Neural cell (in vitro differentiated cells): ENCODE data around the gene KRT76. TPM values are rescaled to one million over a fixed set of nuclear protein-coding genes. Genes with fewer than 3 reads are reported as not detected.

Source experiments
- H2AFZ ChIP-seq: fragments of 200-600, 300-800 bp; sonication (generic), shearing (Covaris generic); 2 replicates; pipeline ENCODE4 v1.6.0; 2014; ENCODE audit warnings: low read depth, mild to moderate bottlenecking, antibody characterized with exemption, low read length, moderate library complexity
- H3F3A ChIP-seq: fragments of 200-600 bp; shearing (Covaris generic); 2 replicates; pipeline ENCODE4 v1.6.1; 2016; ENCODE audit warnings: mild to moderate bottlenecking, moderate library complexity, mixed read lengths, antibody characterized with exemption, low read length; ENCODE audit not compliant: insufficient read depth, poor library complexity, severe bottlenecking
- H3K27ac ChIP-seq: fragments of 200-600, 300-800 bp; sonication (generic), shearing (Covaris generic); 2 replicates; pipeline ENCODE4 v1.5.1; 2014; ENCODE audit warnings: mild to moderate bottlenecking, low read length, moderate library complexity
- H3K27me3 ChIP-seq: fragments of 300-800, 200-600 bp; sonication (generic), shearing (Covaris generic); 2 replicates; pipeline ENCODE4 v1.6.0; 2014; ENCODE audit warnings: mild to moderate bottlenecking, low read depth, low read length, moderate library complexity; ENCODE audit not compliant: insufficient read depth
- H3K36me3 ChIP-seq: fragments of 300-800, 200-600 bp; sonication (generic), shearing (Covaris generic); 2 replicates; pipeline ENCODE4 v1.5.1; 2014; ENCODE audit warnings: mild to moderate bottlenecking, antibody characterized with exemption, low read length, moderate library complexity; ENCODE audit not compliant: insufficient read depth
- H3K4me2 ChIP-seq: fragments of 300-800, 200-600 bp; sonication (generic), shearing (Covaris generic); 2 replicates; pipeline ENCODE4 v1.6.0; 2014; ENCODE audit warnings: mild to moderate bottlenecking, low read length
- H3K4me3 ChIP-seq: fragments of 300-800, 200-600 bp; sonication (generic), shearing (Covaris generic); 2 replicates; pipeline ENCODE4 v1.5.1; 2014; ENCODE audit warnings: mild to moderate bottlenecking, low read length, moderate library complexity
- H3K79me2 ChIP-seq: fragments of 200-600 bp; shearing (Covaris generic); replicated peaks from 2 replicates; pipeline ENCODE4 v1.6.0; 2014; ENCODE audit warnings: mild to moderate bottlenecking, low read length, moderate library complexity; ENCODE audit not compliant: insufficient read depth
- H3K9ac ChIP-seq: fragments of 300-800, 200-600 bp; sonication (generic), shearing (Covaris generic); 2 replicates; pipeline ENCODE4 v1.6.1; 2016; ENCODE audit warnings: mild to moderate bottlenecking, low read length, mixed read lengths
- H3K9me2 ChIP-seq: fragments of 200-600 bp; shearing (Covaris generic); 2 replicates; pipeline ENCODE4 v1.6.1; 2016; ENCODE audit warnings: mild to moderate bottlenecking, low read length, mixed read lengths; ENCODE audit not compliant: insufficient read depth
- H3K9me3 ChIP-seq: fragments of 200-600, 300-800 bp; sonication (generic), shearing (Covaris generic); 2 replicates; pipeline ENCODE4 v1.6.1; 2016; ENCODE audit warnings: mild to moderate bottlenecking, mixed run types, low read length, moderate library complexity, mixed read lengths
- H4K20me1 ChIP-seq: fragments of 200-600 bp; shearing (Covaris generic); 2 replicates; pipeline ENCODE4 v1.6.1; 2016; ENCODE audit warnings: mild to moderate bottlenecking, mixed run types; ENCODE audit not compliant: insufficient read depth
- EP300 ChIP-seq: fragments of 450-650 bp; conservative IDR thresholded peaks from 2 replicates; pipeline ENCODE4 v1.6.1; 2014; ENCODE audit warnings: antibody characterized with exemption, mild to moderate bottlenecking, moderate library complexity; ENCODE audit not compliant: poor library complexity, severe bottlenecking
- EZH2 ChIP-seq: fragments of 200-600, 300-800 bp; shearing (Covaris generic), sonication (generic); IDR thresholded peaks from 2 replicates; pipeline ENCODE4 v1.6.1; 2014; ENCODE audit warnings: antibody characterized with exemption, low read length, borderline replicate concordance, mild to moderate bottlenecking; ENCODE audit not compliant: insufficient read depth, poor library complexity, severe bottlenecking
- MXI1 ChIP-seq: fragments of 450-650 bp; conservative IDR thresholded peaks from 2 replicates; pipeline ENCODE4 v1.6.1; 2014; ENCODE audit warnings: antibody characterized with exemption, mild to moderate bottlenecking; ENCODE audit not compliant: poor library complexity, severe bottlenecking
- POLR2AphosphoS5 ChIP-seq: IDR thresholded peaks from 2 replicates; pipeline ENCODE4 v1.6.1; 2012
- RAD21 ChIP-seq: fragments of 450-650 bp; conservative IDR thresholded peaks from 2 replicates; pipeline ENCODE4 v1.6.1; 2014; ENCODE audit warnings: antibody characterized with exemption, mild to moderate bottlenecking, moderate library complexity
- SMC3 ChIP-seq: fragments of 450-650 bp; conservative IDR thresholded peaks from 2 replicates; pipeline ENCODE4 v1.6.1; 2014; ENCODE audit warnings: antibody characterized with exemption, mild to moderate bottlenecking, moderate library complexity; ENCODE audit not compliant: poor library complexity
- TAF1 ChIP-seq: IDR thresholded peaks from 2 replicates; pipeline ENCODE4 v1.6.1; 2012; ENCODE audit warnings: low read depth
- polyA plus RNA-seq: library from polyadenylated mRNA; depleted of rRNA; stranded (reverse); fragments of >200 nt; gene quantifications from 2 replicates; pipeline ENCODE4 v1.2.3, GENCODE V29; 2014
- TF ChIP-seq, protein P1 (sequence below): fragments of 450-650 bp; IDR thresholded peaks from 2 replicates; pipeline ENCODE4 v1.5.1; 2014; ENCODE audit warnings: antibody characterized with exemption, mild to moderate bottlenecking, moderate library complexity; ENCODE audit not compliant: poor library complexity, severe bottlenecking
- TF ChIP-seq, protein P2 (sequence below): IDR thresholded peaks from 2 replicates; pipeline ENCODE4 v1.6.1; 2012; ENCODE audit warnings: borderline replicate concordance

The KRT76 gene
- polyA plus RNA-seq, 1 donor from 2014 or later, result not detected

DNA sequence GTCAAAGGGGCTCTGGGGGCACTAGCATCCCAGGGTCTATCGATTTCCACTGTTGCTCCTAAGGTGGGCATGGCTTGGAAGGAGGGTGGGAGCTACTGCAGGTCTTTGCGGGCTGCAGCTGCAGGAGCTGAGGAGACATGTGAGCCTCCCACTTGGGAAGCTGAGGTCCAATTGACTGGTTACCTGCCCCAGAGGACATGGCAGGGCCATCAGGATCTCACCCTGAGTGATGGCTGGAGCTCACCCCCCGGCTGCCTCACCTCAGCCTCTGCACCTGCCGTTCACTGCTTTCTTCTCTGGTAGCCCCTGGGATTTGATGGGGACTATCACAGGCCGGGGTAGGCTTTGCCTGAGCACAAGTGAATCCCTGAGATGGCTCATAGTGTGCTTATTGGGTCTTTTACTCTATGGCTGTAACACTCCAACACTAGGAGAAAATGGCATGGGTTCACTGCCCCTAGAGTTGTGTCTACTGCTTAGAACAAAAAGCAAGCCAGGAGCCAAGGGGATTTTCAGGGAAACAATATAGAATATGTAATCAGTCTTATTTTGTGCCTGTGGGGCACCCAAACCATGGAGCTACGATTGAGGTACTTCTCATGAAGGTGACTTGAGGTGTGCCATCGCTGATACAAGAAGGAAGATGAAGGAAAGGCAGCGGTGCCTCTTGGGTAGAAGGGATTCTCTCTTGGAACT, 40.0 kb upstream of the KRT76 start:
- Histone ChIP-seq H2AFZ (no peak overlapping the region), H3K4me2 (no peak overlapping the region), H3K9me2 (no peaks in the 10 kb centered on the region), H3K36me3 (no peaks in the 10 kb centered on the region), H3K79me2 (no peaks in the 10 kb centered on the region), H3K27ac (no peak overlapping the region), H3K4me3 (no peak overlapping the region), H3K9me3 (no peaks in the 10 kb centered on the region), H4K20me1 (no peaks in the 10 kb centered on the region), H3F3A (no peaks in the 10 kb centered on the region), H3K27me3 (no peaks in the 10 kb centered on the region), H3K9ac (no peak overlapping the region)
- no peak for TF ChIP-seq EP300
- TF ChIP-seq, protein P1, sequence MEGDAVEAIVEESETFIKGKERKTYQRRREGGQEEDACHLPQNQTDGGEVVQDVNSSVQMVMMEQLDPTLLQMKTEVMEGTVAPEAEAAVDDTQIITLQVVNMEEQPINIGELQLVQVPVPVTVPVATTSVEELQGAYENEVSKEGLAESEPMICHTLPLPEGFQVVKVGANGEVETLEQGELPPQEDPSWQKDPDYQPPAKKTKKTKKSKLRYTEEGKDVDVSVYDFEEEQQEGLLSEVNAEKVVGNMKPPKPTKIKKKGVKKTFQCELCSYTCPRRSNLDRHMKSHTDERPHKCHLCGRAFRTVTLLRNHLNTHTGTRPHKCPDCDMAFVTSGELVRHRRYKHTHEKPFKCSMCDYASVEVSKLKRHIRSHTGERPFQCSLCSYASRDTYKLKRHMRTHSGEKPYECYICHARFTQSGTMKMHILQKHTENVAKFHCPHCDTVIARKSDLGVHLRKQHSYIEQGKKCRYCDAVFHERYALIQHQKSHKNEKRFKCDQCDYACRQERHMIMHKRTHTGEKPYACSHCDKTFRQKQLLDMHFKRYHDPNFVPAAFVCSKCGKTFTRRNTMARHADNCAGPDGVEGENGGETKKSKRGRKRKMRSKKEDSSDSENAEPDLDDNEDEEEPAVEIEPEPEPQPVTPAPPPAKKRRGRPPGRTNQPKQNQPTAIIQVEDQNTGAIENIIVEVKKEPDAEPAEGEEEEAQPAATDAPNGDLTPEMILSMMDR, result no peak
- TF ChIP-seq POLR2AphosphoS5, result no peak

DNA sequence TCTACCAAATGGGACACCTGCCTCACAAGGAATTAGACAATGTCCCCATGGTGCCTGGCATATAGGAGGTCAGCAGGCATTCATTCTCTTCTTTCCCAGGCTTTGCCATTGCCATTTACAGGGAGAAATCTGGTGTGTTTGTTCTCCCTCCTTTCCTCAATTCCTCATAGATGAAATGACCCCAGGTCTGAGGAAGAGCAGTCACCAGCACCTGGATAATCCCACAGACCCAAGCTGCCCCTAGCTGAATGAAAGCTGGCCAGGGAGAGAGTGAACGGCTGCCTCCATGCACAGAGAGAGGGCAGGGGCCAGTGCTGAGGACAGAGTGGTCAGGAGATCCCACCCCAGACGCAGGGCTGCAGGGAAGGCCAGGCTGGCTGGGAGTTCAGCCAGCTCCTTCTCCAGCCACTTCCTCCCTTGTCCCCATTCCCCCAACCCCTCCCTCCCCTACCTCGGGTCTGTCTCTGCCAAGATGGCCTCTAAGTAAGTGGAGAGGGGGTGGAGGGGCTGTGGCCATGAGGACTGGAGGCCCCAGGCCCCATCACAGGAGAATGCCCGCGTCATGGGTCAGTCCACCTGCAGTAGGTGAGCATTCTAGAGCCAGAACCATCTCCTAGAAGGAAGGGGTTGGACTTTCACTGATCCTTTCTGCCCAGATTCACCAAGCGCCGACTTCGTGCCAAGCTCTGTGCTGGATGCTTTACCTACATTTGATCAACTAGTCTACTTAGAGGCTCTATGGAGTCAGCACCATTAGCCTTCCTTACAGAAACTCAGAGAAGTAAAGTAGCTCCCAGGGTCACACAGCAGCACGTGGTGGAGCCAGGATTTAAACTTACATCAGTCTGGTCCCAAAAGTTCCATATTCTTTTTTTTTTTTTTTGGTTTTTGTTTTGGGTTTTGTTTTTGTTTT, 38.8 kb upstream of the KRT76 start:
- TF ChIP-seq, protein P1, result no peak
- TF ChIP-seq RAD21, result no peak
- TF ChIP-seq TAF1, result no peak
- no peak for TF ChIP-seq SMC3
- no peak for TF ChIP-seq MXI1
- no peak for TF ChIP-seq EP300
- TF ChIP-seq, protein P2, sequence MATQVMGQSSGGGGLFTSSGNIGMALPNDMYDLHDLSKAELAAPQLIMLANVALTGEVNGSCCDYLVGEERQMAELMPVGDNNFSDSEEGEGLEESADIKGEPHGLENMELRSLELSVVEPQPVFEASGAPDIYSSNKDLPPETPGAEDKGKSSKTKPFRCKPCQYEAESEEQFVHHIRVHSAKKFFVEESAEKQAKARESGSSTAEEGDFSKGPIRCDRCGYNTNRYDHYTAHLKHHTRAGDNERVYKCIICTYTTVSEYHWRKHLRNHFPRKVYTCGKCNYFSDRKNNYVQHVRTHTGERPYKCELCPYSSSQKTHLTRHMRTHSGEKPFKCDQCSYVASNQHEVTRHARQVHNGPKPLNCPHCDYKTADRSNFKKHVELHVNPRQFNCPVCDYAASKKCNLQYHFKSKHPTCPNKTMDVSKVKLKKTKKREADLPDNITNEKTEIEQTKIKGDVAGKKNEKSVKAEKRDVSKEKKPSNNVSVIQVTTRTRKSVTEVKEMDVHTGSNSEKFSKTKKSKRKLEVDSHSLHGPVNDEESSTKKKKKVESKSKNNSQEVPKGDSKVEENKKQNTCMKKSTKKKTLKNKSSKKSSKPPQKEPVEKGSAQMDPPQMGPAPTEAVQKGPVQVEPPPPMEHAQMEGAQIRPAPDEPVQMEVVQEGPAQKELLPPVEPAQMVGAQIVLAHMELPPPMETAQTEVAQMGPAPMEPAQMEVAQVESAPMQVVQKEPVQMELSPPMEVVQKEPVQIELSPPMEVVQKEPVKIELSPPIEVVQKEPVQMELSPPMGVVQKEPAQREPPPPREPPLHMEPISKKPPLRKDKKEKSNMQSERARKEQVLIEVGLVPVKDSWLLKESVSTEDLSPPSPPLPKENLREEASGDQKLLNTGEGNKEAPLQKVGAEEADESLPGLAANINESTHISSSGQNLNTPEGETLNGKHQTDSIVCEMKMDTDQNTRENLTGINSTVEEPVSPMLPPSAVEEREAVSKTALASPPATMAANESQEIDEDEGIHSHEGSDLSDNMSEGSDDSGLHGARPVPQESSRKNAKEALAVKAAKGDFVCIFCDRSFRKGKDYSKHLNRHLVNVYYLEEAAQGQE, result no peak
- no peak for TF ChIP-seq POLR2AphosphoS5
- TF ChIP-seq EZH2, result no peak
- H3K27me3 ChIP-seq, result no peaks in the 10 kb centered on the region

More for the DNA sequence above, 38.8 kb upstream of the KRT76 start:
- H3K79me2 ChIP-seq, result no peaks in the 10 kb centered on the region
- H3K4me2 ChIP-seq, result no peak overlapping the region
- no peaks in the 10 kb centered on the region for H3F3A ChIP-seq
- H3K27ac ChIP-seq, result no peak overlapping the region
- H3K9ac ChIP-seq, result no peak overlapping the region
- no peak overlapping the region for H2AFZ ChIP-seq
- no peaks in the 10 kb centered on the region for H4K20me1 ChIP-seq
- no peaks in the 10 kb centered on the region for H3K36me3 ChIP-seq
- H3K4me3 ChIP-seq, result no peak overlapping the region
- H3K9me2 ChIP-seq, result no peaks in the 10 kb centered on the region
- no peaks in the 10 kb centered on the region for H3K9me3 ChIP-seq
